GM12878 (cell line): ENCODE results near the gene CSF3. TPM values are rescaled to one million over a fixed set of nuclear protein-coding genes. Genes with fewer than 3 reads are reported as not detected.

Experiments used
- ATAC-seq: fragments of 200-7000 bp; cut with Tn5 transposase; 3 replicates; pipeline ENCODE4 v1.9.1; 2020; ENCODE audit warnings: mild to moderate bottlenecking, moderate library complexity
- BruUV-seq: library from RNA; stranded (reverse); fragments of 400-500 nt; replicated peaks from 2 replicates; lab custom pipeline; 2021; lab: Mats Ljungman, UMichigan
- CTCF ChIA-PET: fragments of 300-600 bp; sonication (Branson Sonifier 250); formaldehyde crosslinking; extraction: SDS; loops from one replicate; lab custom pipeline; 2021; ENCODE audit warnings: inconsistent platforms; lab: Yijun Ruan, JAX
- POLR2A ChIA-PET: fragments of 350-600 bp; formaldehyde crosslinking; extraction: SDS; loops from one replicate; lab custom pipeline; 2021; ENCODE audit warnings: inconsistent platforms; lab: Charles Lee
- RAD21 ChIA-PET: fragments of 300-600 bp; sonication (Branson Sonifier 250); formaldehyde crosslinking; loops from one replicate; lab custom pipeline; 2023; ENCODE audit warnings: antibody characterized with exemption; ENCODE audit not compliant: unreplicated experiment; lab: Charles Lee
- SMC1A ChIA-PET: fragments of 300-600 bp; sonication (Branson Sonifier 250); formaldehyde crosslinking; loops from one replicate; lab custom pipeline; 2023; ENCODE audit not compliant: unreplicated experiment, uncharacterized antibody; lab: Charles Lee
- DNase-seq: peaks from one replicate; pipeline ENCODE4 v3.0.0-alpha.2; 2011; ENCODE audit warnings: low read depth, low spot score
- FAIRE-seq: peaks from 3 replicates; lab custom pipeline; 2011; peaks lifted over from hg19 to GRCh38; lab: Jason Lieb, UNC
- H2AFZ ChIP-seq: 2 replicates; pipeline ENCODE4 v1.6.0; 2011; ENCODE audit warnings: low read depth, low read length, control low read depth; ENCODE audit not compliant: control insufficient read depth
- H3K27ac ChIP-seq: 2 replicates; pipeline ENCODE4 v1.5.1; 2011; ENCODE audit warnings: control low read depth; ENCODE audit not compliant: control insufficient read depth, insufficient read depth
- H3K27me3 ChIP-seq, 2 experiments: replicated peaks in 1 of 2; 2 replicates each; pipeline versions ENCODE4 v1.6.0 to v1.6.1; 2011; ENCODE audit warnings: low read length in 1 of 2; ENCODE audit not compliant: control insufficient read depth in 2 of 2, insufficient read depth in 2 of 2
- H3K36me3 ChIP-seq, 2 experiments: 2 replicates each; pipeline ENCODE4 v1.5.1; 2011; ENCODE audit warnings: low read length in 1 of 2; ENCODE audit not compliant: control insufficient read depth in 2 of 2, insufficient read depth in 2 of 2
- H3K4me1 ChIP-seq: 2 replicates; pipeline ENCODE4 v1.6.1; 2011; ENCODE audit warnings: mild to moderate bottlenecking, low read length, moderate library complexity, mixed read lengths; ENCODE audit not compliant: control insufficient read depth, insufficient read depth
- H3K4me2 ChIP-seq: 2 replicates; pipeline ENCODE4 v1.6.0; 2011; ENCODE audit warnings: control low read depth; ENCODE audit not compliant: control insufficient read depth, insufficient read depth
- H3K4me3 ChIP-seq: fragments of 200-600 bp; sonication (generic); 2 replicates; pipeline ENCODE4 v1.5.1; 2016
- H3K79me2 ChIP-seq: 2 replicates; pipeline ENCODE4 v1.6.0; 2011; ENCODE audit warnings: low read length; ENCODE audit not compliant: control insufficient read depth, insufficient read depth
- H3K9ac ChIP-seq: 2 replicates; pipeline ENCODE4 v1.8.0; 2011; ENCODE audit warnings: low read length, control low read depth, mixed read lengths; ENCODE audit not compliant: control insufficient read depth, insufficient read depth
- H3K9me3 ChIP-seq: replicated peaks from 3 replicates; pipeline ENCODE4 v1.5.1; 2011; ENCODE audit warnings: mild to moderate bottlenecking, low read length; ENCODE audit not compliant: control insufficient read depth, insufficient read depth
- H4K20me1 ChIP-seq: 2 replicates; pipeline ENCODE4 v1.6.0; 2011; ENCODE audit not compliant: control insufficient read depth, insufficient read depth
- BACH1 ChIP-seq: fragments of 450-650 bp; IDR thresholded peaks from 2 replicates; pipeline ENCODE4 v1.6.1; 2017; ENCODE audit warnings: mild to moderate bottlenecking, borderline replicate concordance
- CHD2 ChIP-seq: IDR thresholded peaks from 2 replicates; pipeline ENCODE4 v1.6.1; 2011; ENCODE audit warnings: low read depth, low read length, improper control_type of control experiment, borderline replicate concordance
- CREB1 ChIP-seq: IDR thresholded peaks from 2 replicates; pipeline ENCODE4 v1.6.1; 2012; ENCODE audit warnings: low read depth, mild to moderate bottlenecking, inconsistent platforms
- EGR1 ChIP-seq, 2 experiments: IDR thresholded peaks; 1 replicate in 1 of 2; 2 replicates in 1 of 2; pipeline ENCODE4 v1.6.1; 2011 to 2012; ENCODE audit warnings: low read depth in 2 of 2, low read length in 2 of 2, borderline replicate concordance in 1 of 2, mild to moderate bottlenecking in 1 of 2, moderate library complexity in 1 of 2
- ETV6 ChIP-seq, 2 experiments: fragments of 450-650 bp in 1 of 2; IDR thresholded peaks in 1 of 2; conservative IDR thresholded peaks in 1 of 2; 2 replicates each; pipeline ENCODE4 v1.6.1; 2014; ENCODE audit warnings: antibody characterized with exemption in 1 of 2, borderline replicate concordance in 1 of 2, low read depth in 1 of 2, mild to moderate bottlenecking in 1 of 2, moderate library complexity in 1 of 2
- GATAD2B ChIP-seq: fragments of 450-650 bp; conservative IDR thresholded peaks from 2 replicates; pipeline ENCODE4 v1.6.1; 2017; ENCODE audit warnings: low read depth, mild to moderate bottlenecking, moderate library complexity
- IKZF2 ChIP-seq, 2 experiments: fragments of 450-650 bp; IDR thresholded peaks; 2 replicates each; pipeline ENCODE4 v1.6.1; 2017; ENCODE audit warnings: mild to moderate bottlenecking in 2 of 2, moderate library complexity in 2 of 2
- IRF4 ChIP-seq: IDR thresholded peaks from 2 replicates; pipeline ENCODE4 v1.6.1; 2011; ENCODE audit warnings: low read depth, low read length
- JUNB ChIP-seq: IDR thresholded peaks from 2 replicates; pipeline ENCODE4 v1.6.1; 2016; ENCODE audit warnings: antibody characterized with exemption, mild to moderate bottlenecking
- KLF5 ChIP-seq: fragments of 450-650 bp; IDR thresholded peaks from 2 replicates; pipeline ENCODE4 v1.6.1; 2014; ENCODE audit warnings: mild to moderate bottlenecking; ENCODE audit not compliant: partially characterized antibody
- MEF2B ChIP-seq: fragments of 450-650 bp; IDR thresholded peaks from 2 replicates; pipeline ENCODE4 v1.6.1; 2018; ENCODE audit warnings: mild to moderate bottlenecking, moderate library complexity; ENCODE audit not compliant: partially characterized antibody, poor library complexity, severe bottlenecking
- MTA3 ChIP-seq: IDR thresholded peaks from 2 replicates; pipeline ENCODE4 v1.6.1; 2012; ENCODE audit warnings: low read length, inconsistent platforms, borderline replicate concordance
- RBBP5 ChIP-seq: fragments of 200-600 bp; sonication (generic); conservative IDR thresholded peaks from 2 replicates; pipeline ENCODE4 v1.6.1; 2016
- SMC3 ChIP-seq: IDR thresholded peaks from 2 replicates; pipeline ENCODE4 v1.6.1; 2011; ENCODE audit warnings: low read length, improper control_type of control experiment, borderline replicate concordance
- TCF12 ChIP-seq: IDR thresholded peaks from 2 replicates; pipeline ENCODE4 v1.6.1; 2011; ENCODE audit warnings: low read depth, mild to moderate bottlenecking, low read length
- WGBS: methylation state at CpG from one replicate; pipeline ENCODE4 v1.1.6; 2016; ENCODE audit warnings: low lambda C conversion rate; ENCODE audit not compliant: insufficient replicate concordance, insufficient coverage; ENCODE audit errors: missing lambda C conversion rate; 5-methylcytosine and 5-hydroxymethylcytosine counted together
- in situ Hi-C: fragments of 300-500 bp; cut with MboI; formaldehyde crosslinking; loops from 9 replicates; pipeline ENCODE4 v1.14.3; 2018; ENCODE audit warnings: mixed read lengths
- intact Hi-C: fragments of 100-400 bp; cut with micrococcal nuclease; formaldehyde crosslinking; loops from one replicate; pipeline ENCODE4 v1.14.2; 2022; ENCODE audit not compliant: unreplicated experiment
- polyA plus RNA-seq, 11 experiments: library from polyadenylated mRNA; depleted of rRNA in 4 of 11; unstranded in 6 of 11; stranded (reverse) in 5 of 11; fragments of >200 nt; fragmentation: Nextera tagmentation in 4 of 11; fragmentation: Illumina TruSeq in 1 of 11; extraction: Ambion mirVana in 4 of 11; extraction: Trizol in 1 of 11; gene quantifications; 1 replicate in 1 of 11; 2 replicates in 10 of 11; pipeline versions ENCODE4 v1.2.1 to v1.2.3, GENCODE V29; 2011 to 2016; ENCODE audit warnings: inconsistent platforms in 2 of 11, missing spikeins in 2 of 11, low read depth in 1 of 11
- total RNA-seq, 4 experiments: library from RNA; depleted of rRNA in 3 of 4; stranded (reverse); fragments of >200 nt in 3 of 4; fragmentation: Illumina TruSeq in 1 of 4; extraction: Trizol in 1 of 4; gene quantifications; 2 replicates each; pipeline versions ENCODE4 v1.2.1 to v1.2.3, GENCODE V29; 2013 to 2021
- TF ChIP-seq, protein P1 (sequence below): fragments of 450-650 bp; IDR thresholded peaks from 2 replicates; pipeline ENCODE4 v1.6.1; 2017; ENCODE audit warnings: mild to moderate bottlenecking
- TF ChIP-seq, protein P2 (sequence below): IDR thresholded peaks from 2 replicates; pipeline ENCODE4 v1.6.1; 2012; ENCODE audit warnings: low read depth, low read length, improper control_type of control experiment

Gene CSF3
- total and polyA plus RNA-seq, 10 of the 15 experiments (the other 5 are each of a cell fraction or from before 2014, with no cell fraction given), result 0.09 to 0.28 (median 0.12) TPM; not detected in 5

DNA sequence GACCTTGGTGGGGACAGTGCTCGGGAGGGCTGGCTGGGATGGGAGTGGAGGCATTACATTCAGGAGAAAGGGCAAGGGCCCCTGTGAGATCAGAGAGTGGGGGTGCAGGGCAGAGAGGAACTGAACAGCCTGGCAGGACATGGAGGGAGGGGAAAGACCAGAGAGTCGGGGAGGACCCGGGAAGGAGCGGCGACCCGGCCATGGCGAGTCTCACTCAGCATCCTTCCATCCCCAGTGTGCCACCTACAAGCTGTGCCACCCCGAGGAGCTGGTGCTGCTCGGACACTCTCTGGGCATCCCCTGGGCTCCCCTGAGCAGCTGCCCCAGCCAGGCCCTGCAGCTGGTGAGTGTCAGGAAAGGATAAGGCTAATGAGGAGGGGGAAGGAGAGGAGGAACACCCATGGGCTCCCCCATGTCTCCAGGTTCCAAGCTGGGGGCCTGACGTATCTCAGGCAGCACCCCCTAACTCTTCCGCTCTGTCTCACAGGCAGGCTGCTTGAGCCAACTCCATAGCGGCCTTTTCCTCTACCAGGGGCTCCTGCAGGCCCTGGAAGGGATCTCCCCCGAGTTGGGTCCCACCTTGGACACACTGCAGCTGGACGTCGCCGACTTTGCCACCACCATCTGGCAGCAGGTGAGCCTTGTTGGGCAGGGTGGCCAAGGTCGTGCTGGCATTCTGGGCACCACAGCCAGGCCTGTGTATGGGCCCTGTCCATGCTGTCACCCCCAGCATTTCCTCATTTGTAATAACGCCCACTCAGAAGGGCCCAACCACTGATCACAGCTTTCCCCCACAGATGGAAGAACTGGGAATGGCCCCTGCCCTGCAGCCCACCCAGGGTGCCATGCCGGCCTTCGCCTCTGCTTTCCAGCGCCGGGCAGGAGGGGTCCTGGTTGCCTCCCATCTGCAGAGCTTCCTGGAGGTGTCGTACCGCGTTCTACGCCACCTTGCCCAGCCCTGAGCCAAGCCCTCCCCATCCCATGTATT is 1.1 kb downstream of the CSF3 start:
- DNase-seq (no peak), ATAC-seq (no peak), FAIRE-seq (no peak)
- Histone ChIP-seq H3K27ac (no peak overlapping the region), H3K4me1 (peaks cover 8% of the 10 kb centered on the region), H3K9ac (no peak overlapping the region), H3K4me2 (no peak overlapping the region), H3K9me3 (no peaks in the 10 kb centered on the region), H4K20me1 (no peaks in the 10 kb centered on the region), H3K4me3 (no peak overlapping the region), H3K27me3 (no peaks in the 10 kb centered on the region), H2AFZ (no peak overlapping the region), H3K36me3 (peaks cover 4 to 6% of the 10 kb centered on the region in 2 experiments; a peak in 2 of 4 replicates), H3K79me2 (no peaks in the 10 kb centered on the region)
- SMC1A ChIA-PET, result interaction anchor here (0.6 to 5.1 kb wide), 6 partner anchors 11 to 152 kb away, joined by 3 to 50 read pairs (median 4); no protein-coding TSS in a partner anchor
- in situ Hi-C loops (loop anchor here (25.0 kb wide), 1 partner anchor 271 kb away; the partner anchor contains the start of gene CDC6), intact Hi-C loops (no loop called here)
- RAD21 ChIA-PET, result interaction anchor here (1.1 to 5.4 kb wide), 4 partner anchors 58 to 152 kb away, joined by 3 to 52 read pairs (median 6); no protein-coding TSS in a partner anchor
- POLR2A ChIA-PET, result no interaction called here
- TF ChIP-seq JUNB, result no peak
- TF ChIP-seq BACH1, result no peak
- no peak for TF ChIP-seq MTA3
- TF ChIP-seq, protein P1, sequence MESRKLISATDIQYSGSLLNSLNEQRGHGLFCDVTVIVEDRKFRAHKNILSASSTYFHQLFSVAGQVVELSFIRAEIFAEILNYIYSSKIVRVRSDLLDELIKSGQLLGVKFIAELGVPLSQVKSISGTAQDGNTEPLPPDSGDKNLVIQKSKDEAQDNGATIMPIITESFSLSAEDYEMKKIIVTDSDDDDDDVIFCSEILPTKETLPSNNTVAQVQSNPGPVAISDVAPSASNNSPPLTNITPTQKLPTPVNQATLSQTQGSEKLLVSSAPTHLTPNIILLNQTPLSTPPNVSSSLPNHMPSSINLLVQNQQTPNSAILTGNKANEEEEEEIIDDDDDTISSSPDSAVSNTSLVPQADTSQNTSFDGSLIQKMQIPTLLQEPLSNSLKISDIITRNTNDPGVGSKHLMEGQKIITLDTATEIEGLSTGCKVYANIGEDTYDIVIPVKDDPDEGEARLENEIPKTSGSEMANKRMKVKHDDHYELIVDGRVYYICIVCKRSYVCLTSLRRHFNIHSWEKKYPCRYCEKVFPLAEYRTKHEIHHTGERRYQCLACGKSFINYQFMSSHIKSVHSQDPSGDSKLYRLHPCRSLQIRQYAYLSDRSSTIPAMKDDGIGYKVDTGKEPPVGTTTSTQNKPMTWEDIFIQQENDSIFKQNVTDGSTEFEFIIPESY, result no peak
- no peak for TF ChIP-seq ETV6 (conservative IDR thresholded peaks at IDR 0.05 in 1 of 2, IDR thresholded peaks at IDR 0.05 in 1 of 2; ENCODE audit: borderline replicate concordance in 1 of 2, low read depth in 1 of 2)
- TF ChIP-seq, protein P2, sequence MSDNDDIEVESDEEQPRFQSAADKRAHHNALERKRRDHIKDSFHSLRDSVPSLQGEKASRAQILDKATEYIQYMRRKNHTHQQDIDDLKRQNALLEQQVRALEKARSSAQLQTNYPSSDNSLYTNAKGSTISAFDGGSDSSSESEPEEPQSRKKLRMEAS, result no peak
- no peak for TF ChIP-seq TCF12
- no peak for TF ChIP-seq CREB1
- no peak for TF ChIP-seq MEF2B
- no peak for TF ChIP-seq CHD2
- TF ChIP-seq RBBP5, result no peak
- no peak for TF ChIP-seq SMC3
- TF ChIP-seq IRF4, result no peak
- TF ChIP-seq EGR1 (IDR thresholded peaks at IDR 0.05; ENCODE audit: borderline replicate concordance in 1 of 2, low read depth in 2 of 2, low read length in 2 of 2), result no peak
- no peak for TF ChIP-seq GATAD2B
- TF ChIP-seq IKZF2 (IDR thresholded peaks at IDR 0.05), result no peak
- TF ChIP-seq KLF5, result no peak
- CTCF ChIA-PET, result interaction anchor here (0.6 to 5.9 kb wide), 16 partner anchors 9 to 381 kb away, joined by 3 to 58 read pairs (median 5); partner anchors contain the start of gene PSMD3
- 73% methylated on average over 26 of the region's 26 CpGs for WGBS
- no TSS peak for BruUV-seq
